CD4-positive, alpha-beta T cell treated with Interleukin-6 for 4 hours (primary cell): ENCODE data around the gene DOK4.
"Not testable (repeated sequence)": the region's sequence is repeated elsewhere in the genome, so short reads cannot be mapped to it uniquely, and the experiment has no call there.

ENCODE experiments used
- DNase-seq: peaks from one replicate; pipeline ENCODE4 v3.0.0-alpha.2; 2020; ENCODE audit warnings: mixed read lengths

The DOK4 gene

DNA sequence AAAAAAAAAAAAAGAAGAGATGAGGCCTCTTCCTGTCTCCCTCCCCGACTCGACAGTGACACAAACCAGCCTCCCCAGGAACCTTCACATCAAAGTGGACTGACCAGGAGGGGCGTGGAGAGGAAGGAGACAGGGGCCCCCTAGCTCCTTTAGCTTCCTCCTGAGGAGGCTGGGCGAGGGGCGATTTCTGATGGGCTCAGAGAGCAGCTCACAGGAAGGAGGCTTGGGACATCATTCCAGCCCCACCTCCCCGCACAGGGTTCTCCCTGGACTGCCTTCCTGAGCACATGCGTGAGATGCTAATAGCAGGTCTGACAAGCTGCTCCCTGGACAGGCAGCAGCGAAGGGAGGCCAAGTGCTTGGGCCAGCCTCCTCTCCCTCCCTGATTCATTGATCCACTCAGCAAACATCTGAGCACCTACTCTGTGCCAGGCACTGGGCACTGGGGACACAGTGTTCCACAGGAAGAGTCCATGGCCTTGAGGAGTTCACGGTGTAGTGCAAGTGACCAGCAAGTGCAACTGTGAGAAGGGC lies 14.4 kb upstream of the DOK4 start:
- peak; percentile 27 for DNase-seq

DNA sequence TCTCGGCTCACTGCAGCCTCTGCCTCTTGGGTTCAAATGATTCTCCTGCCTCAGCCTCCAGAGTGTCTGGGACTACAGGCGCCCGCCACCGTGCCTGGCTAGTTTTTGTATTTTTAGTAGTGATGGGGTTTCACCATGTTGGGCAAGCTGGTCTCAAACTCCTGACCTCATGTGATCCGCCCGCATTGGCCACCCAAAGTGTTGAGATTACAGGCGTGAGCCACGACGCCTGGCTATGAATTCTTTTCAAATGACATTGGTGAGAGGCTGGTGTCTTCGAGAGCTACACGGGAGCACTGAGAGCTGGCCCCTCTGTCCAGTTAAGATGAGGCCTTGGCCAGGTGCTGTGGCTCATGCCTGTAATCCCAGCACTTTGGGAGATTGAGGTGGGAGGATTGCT lies 13.6 kb upstream of the DOK4 start:
- DNase-seq: not testable (repeated sequence)

DNA sequence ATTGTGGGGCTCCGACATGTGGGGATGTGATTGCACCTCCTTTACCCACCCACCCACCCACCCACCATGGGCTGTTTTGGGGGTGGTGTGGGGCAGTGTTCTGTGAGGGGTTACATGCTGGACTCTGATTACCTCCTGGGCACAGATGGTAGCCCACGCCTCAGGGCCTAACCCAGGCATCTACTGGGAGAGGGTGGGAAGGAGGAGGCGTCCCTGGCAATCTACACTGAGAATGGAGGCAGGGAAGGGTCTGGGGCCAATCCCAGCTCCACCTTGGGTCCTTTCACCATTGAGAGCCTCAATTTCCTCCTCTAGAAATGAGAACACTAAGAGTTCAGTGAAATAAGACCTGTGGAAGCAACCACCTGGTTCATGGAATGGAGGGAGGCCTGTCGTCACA lies 11.7 kb upstream of the DOK4 start:
- no peak for DNase-seq

DNA sequence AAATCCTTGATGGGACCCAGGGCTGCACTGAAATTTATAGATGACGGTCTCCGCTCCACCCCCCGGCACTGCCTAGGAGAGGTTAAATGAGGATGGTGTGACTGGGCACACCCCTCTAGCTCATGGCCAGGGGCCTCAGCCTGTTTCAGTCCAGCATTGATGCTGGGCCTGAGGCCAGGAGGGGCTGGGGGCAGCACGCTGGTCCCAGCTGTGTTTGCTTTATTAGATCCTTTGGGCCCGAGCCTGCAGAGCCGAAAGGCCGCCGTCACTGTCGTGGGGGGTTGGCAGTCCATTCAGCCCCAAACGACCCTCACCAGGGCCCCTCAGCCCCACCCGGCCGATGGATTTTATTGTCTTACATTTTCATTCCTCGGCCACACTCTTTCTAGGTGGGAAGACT lies 10.8 kb upstream of the DOK4 start:
- no peak for DNase-seq

DNA sequence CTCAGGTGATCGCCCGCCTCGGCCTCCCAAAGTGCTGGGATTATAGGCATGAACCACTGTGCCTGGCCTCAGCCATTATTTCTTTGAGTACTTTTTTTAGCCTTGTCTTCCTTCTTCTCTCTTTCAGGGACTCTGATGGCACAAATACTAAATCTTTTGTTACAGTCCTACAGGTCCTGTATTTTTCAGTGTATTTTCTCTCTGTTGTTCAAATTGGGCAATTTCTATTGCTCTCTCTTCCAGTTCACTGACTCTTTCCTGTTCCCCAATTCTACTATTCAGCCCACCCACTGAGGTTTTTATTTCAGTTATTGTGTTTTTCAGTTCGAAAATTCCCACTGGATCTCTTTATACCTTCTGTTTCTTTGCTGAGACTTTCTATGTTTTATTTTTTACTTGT lies 7.5 kb upstream of the DOK4 start:
- DNase-seq: no peak

DNA sequence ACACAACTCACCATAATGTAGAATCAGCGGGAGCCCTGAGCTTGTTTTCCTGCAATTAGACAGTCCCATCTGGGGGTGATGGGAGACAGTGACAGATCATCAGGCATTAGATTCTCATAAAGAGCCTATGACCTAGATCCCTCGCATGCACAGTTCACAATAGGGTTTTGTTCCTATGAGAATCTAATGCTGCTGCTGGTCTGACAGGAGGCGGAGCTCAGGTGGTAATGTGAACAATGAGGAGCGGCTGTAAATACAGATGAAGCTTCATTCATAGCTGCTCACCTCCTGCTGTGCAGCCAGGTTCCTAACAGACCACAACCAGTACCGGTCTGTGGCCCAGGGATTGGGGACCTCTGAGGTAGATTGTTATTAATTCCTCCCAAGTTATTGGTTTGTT lies 2.9 kb upstream of the DOK4 start:
- no peak for DNase-seq

DNA sequence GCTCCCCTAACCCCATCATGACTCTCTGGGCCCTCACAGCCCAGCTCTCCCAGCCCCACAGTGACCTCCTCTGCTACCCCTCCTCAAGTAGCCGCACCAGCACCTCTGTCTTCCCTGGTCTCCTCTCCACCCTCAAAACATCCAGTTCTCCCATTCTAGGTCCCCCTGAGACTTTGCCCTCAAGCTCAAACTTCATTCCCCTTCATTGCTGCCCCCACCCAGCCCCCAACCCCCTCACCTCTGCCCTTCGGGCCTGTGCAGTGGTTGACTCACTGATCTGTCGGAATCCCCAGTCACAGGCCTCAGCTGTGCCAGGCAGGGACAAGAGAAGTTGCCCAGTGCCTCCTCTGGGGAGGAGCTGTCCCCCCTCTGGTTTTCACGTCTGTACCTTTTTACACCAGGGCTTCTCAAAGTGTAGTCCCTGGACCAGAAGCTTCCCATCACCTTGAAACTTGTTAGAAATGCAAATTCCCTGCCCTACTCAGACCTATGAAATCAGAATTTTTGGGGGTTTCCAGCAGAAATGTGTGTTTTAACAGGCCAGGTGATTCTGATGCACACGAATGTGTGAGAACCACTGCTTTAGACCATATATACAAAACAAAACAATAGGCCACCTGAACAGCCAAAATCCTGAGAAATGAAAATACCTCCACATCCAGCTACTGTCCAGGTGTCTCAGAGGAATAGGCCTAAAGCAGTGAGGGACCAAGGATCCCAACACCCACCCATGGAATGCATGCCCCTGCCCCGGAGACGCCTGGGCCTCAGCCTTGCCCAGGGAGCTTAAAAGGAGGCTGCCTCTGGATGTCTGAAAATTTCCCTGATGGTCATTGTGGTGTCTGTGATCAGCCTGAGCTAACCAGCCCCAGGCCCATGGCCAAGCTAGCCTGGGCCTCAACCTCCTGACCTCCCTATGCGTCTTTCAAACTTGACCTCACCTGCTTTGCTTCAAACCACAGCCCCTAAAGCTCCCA lies 853 bp upstream of the DOK4 start:
- no peak for DNase-seq

DNA sequence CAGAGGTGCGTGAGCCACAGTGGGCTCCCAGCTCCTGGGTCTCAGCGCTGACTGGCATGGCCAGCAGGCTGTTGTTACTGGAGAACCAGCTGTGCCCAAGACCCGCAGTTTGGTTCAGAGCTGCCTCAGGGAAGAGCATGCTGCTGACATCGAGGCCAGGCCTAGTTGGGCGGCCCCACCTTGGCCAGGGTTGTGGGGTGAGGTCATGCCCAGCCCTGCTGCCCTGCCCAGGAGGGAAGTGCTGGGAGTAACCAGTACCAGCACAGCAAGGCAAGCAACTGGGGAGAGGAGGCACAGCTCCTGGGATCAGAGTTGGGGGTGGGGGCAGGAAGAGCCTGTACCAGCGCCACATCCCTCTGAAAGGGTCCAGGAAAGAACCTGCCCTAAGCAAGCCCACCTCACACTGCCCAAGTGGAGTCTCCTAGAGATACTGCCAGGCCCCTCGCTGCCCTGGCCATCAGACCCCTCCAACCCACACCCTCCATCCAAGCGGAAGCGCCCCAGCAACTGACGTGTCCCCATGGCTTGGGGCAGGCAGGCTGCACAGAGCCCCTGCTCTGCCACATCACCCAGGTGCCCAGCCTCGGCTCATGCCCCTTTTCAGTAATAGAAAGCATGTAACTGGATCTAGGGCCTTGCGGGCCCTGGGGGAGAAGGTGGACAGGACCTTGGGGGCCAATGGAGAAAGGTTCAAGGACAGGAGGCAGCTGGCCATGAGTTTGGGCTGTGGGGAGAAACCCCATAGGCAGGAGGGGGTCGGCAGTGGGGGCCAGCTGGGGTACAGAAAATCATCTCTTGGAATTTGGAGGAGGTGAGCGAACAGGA lies 990 bp downstream of the DOK4 start:
- DNase-seq: no peak

DNA sequence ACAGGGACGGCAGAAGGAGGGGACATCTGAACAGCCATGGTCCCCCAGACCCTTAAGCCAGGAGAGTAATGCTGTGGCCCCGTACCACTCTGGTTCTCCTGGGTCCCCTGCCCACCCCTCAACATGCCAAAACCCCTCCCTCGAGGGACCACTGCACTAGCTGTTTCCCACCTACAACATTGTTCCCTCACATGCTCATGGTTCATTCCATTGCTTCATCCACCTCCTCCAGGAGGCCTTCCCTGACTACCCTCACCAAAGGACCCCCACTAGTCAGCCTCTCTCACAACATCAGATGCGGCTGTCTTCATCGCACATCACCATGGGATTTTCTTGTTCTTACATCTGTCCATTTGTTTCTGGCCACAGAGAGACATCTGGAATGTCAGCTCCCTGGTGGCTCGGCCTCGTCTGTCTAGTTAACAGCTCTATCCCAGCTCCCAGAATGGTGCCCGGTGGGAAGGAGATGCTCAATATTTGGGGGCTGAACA lies 1.7 kb downstream of the DOK4 start:
- no peak for DNase-seq

DNA sequence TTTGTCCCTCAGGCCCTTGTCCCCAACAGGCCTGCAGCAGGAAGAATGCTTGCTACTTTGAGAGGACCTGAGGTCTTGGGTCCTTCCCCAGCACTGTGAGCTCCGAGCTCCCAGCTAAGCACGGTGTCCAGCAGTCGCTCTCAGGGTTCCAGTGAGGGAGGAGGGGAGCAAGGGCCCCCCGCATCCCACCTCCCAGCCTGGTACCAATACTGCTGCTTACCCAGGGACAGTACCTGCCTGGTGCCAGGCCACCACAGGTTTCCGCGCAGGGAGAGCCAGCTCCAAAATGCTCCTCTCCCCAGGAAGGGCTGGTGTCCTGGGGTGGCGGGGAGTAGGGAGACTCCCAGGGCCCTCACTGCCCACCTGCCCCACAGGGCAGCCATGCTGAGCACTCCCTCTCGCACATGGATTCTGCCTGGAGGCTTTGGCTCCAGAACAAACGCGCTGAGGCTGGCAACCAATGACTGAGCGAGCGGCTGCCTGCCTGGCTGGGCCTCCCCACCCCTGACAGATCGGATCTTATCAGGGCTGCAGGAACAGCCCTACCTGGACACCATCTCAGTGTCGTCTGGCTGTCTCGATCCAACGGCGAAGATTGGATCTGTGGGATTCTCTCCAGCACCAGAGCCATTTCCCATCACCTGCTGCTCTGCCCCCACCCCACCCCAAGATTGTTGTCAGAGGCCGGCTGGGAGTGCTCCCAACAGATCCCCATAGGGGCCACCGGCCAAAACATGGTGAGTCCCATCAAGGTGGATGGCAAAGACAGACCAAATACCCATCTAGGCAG lies 2.4 kb downstream of the DOK4 start:
- DNase-seq: no peak

DNA sequence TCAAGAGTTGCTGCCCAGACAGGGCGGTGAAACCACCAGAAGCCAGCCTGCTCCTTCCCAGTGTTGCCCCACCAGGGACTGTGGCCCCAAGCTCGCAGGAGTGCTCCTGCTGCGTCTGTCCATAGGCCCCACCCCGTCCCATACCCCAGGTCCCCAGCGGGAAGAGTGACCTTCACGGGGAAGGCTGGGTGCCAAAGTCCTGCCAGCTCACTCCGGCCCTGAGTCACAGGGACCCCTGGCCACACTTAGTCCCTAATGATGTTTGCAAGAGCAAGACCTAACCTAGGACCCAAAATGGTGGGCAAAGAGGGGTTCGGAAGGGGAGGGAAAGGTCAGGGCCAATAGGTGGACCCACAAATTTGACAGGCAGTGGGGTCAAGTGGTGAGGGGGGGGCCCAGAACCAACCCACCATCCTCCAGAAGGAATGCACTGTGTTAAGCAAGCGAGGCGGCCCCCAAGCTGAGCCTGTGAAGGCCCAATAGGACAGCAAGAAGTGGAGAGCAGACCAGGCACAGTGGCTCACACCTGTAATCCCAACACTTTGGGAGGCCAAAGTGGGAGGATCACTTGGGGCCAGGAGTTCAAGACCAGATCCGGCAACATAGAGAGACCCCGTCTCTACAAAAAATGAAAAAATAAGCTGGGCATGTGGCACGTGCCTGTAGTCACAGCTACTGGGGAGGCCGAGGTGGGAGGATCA lies 3.3 kb downstream of the DOK4 start:
- DNase-seq: no peak

DNA sequence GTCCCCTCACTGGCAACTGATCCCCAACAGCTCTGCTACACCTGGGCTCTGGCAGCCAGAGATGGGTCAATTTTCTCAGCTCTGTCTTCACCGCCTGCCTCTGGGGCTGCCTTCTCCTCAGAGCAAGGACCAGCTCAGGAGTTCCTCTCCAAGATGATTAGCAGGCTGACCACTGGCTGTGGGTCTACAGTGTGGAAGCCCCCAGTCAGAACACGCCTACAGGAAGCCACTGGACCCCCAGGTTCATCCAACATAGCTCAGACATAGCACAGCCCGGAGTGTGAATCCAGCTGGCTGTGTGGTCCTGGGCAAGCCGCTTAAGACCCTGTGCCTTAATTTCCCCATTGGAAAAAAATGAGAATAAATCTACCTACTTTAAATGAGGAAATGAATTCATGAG lies 4.9 kb downstream of the DOK4 start:
- DNase-seq: no peak

DNA sequence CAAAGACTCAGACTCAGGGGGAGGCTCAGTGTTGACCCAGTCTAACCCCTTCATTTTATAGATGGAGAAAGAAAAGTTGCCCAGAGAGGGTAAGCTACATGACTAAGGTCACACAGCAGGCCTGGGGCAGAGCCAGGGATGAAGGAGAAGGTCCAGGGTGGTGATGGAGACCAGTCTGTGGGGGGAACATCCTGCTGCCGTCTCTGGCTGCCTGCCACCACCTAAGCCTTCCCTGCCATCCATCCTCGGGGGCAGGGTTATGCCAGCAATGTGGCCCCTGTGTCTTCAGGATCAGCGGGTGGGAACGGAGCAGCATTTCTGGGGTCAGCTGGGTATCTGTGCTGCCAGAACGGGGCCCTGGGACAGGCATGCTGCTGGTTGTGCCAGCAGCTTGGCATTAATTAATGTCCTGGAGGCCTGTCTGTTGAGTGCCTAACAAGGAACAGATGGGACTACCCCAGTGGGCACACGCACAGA lies 5.5 kb downstream of the DOK4 start:
- no peak for DNase-seq

DNA sequence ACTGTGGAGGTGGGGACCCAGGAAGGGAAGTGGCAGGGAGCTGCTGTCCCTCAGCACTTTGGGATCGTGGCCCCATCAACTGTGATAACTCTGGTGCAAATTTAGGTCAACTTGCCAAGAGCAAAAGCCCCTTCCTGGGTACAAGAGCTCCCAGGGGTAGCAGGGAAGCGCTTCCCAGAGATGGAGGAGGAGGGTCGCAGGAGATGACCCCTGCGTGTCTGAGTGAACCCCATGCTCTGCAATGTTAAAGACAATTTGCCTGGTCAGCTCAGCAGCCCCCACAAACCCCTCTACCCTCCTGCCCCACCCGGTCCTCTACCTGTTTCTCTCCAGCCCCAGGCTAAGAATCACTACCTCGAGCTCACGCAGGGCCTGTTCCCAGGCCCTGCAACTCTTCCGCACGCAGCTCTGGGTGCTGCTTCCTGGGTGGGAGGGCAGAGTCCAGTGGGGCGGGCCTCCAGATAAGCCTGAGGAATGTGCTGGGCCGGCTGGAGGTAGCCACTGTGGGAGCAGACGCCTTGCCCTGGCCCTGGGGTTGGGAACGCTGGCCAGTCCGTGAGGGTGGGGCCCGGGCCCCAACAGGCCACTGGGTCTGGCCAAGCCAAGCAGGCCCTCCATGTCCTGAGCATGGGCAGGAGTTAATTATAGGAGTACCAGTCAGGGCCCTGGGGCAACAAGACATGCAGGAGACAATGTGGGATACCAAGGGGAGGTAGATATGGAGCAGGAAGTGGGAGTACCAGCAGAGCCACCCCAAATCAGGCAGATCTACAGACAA lies 6.1 kb downstream of the DOK4 start:
- no peak for DNase-seq

DNA sequence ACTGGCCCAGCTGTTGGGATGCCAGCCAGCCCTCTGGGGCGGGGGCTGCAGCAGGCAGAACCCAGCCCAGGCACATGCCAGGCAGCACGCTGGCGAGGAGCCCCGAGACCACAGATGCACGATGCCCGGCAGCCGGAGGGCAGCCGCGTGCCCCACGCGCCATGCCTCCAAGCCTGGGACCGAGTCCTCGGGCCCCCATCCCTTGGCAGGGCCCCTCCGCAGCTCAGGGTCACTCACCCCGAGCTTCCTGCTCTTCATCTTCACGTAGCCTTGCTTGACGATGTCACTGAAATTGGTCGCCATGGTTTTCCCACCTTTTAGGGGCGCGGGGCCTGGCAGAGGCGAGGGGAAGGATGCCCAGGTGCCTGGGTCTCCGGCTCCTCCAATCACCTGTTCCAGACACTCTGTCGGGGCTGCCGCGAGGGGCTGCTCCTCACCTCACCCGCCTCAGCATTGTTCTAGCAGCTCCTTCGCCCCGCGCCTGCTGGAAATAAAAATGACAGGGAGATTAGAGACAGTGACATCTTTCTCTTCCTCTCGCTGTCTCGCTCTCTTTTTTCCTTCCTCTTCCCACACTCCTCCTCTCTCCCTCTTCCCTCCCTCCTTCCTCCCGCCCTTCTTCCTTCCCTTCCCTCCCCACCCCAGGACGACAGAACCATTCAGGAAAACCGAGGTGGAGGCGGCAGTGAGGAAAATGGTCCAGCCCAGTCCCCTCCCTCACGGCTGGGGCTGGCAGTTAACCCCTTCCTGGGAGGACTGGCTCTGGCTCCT lies 6.9 kb downstream of the DOK4 start:
- DNase-seq: no peak

DNA sequence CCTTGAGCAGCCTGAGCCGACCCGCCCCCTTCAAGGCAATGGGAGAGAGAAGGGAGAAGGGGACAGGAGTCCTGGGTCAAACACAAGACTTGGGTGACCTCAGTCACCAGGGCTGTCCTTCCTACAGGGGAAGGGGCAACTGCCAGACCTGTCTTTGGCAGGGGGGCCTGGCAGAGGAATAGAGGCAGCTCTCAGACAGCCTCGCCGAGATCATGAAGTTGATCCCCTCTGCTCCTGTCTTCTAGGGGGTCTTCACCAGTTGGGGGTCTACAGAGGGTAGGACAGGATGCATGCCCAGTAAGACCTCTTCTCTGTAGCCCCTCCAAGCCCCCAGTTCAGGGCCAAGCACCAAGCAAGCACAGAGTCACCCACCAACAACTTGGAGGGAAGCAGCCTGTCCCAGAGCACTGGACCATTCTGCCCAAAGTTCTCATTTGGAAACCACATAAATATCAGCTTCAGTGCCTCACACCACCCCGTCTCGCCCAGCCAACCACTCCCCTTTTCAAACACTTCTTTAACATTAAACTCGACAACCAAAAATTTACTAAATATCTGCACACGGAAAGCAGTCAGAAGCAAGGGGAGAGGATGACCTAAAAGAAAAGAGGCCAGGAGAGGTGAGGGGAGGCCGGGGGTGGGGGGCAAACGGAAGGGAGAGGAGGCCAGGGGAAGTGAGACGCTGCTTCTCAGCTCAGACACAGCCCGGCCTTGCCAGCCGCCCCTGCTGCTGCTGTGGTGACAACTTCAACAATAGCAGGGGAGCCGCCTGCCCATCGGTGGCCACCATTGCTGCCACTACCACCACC lies 7.7 kb downstream of the DOK4 start:
- DNase-seq: no peak

DNA sequence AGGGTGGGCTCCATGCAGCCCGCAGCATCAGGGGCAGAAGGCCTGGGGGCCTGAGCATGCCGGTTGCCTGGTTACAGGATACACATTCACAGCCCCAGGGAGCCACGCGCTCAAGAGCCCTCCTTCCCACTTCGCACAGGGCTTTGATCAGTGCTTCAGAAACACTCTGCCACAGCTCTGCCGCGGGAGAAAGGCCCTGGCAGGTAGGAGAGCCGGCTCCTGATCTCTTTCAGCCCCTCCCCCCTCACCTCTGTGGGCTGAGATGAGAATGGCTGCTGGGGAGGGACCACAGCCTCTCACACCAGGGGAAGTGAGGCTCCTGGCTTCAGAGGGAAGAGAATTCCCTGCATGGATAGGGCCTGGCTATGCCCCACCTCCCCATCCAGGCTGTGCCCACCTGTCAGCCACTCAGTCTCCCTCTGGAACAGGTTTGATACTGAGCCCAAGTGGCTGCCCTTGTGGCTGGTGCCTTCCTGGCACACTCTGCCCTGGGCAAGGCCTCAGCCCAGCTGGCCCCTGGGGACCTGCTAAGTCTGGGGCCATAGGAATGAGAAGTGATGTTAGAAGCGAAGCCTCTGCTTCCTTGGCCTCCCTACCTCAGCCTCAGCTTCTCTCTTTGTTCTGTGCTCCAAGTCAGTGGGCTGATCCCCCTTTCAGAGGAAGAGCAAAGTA lies 8.6 kb downstream of the DOK4 start:
- no peak for DNase-seq

DNA sequence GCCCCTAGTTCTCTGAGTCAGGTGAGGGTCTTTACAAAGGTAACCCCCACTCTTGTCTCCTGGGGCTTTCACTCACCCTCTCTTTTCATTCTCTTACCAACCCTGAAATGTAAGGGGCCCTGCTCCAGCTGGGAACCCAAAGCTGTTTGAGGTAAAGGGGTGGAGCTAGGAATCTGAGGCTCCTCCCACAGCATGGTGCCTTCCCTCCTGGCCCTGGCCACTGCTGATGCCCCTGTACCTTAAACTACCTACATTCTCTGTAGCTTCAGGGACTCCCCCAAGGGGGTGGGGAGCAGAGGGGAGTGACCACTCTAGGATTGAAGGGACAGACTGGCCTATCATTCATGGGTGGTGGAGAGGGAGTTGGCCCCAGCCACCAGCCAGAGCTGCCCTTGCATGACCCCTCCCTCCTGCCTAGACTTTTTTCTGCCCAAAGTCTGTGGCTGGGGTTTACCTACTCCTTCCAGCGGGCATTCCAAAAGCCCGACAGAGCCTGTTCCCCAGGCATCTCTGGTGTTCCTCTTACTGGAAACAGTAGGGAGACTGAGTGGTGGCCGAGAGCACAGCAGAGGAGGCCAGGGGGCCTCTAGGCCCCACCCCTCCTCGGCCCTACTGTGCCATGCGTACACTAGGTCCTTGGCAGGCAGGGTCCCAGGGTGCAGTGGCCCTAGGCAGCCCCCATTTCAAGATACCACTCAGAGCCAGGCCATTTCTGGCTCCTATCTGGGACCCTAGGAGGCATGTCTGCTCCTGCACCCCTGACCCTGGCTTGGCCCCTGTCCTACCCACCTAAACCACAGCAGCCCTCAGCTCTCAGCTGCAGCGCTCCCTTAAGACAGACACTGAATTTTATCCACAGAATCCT lies 9.5 kb downstream of the DOK4 start:
- DNase-seq: no peak
